Measurements from ENCODE around the gene YWHAE.
A peak's percentile ranks its signal among the peaks of the same experiment; 100 is the strongest.

The YWHAE gene

GRCh38 chr17:1304522-1304921 is 95.5 kb downstream of the YWHAE start:
- Histone ChIP-seq H3K27me3 (ENCODE audit: control insufficient read depth, insufficient read depth, low read length) (peaks cover 14% of the 10 kb centered on the region; the same call in 1 of the 2 replicates), H3K4me1 (ENCODE audit: control insufficient read depth, insufficient read depth, low read length) (no peaks in the 10 kb centered on the region), H3K36me3 (ENCODE audit: control insufficient read depth, insufficient read depth, low read length) (no peaks in the 10 kb centered on the region), H3K9me3 (ENCODE audit: control insufficient read depth, insufficient read depth, low read depth, low read length) (no peaks in the 10 kb centered on the region), H3K4me3 (ENCODE audit: low read depth, low read length) (no peak overlapping the region), H3K27ac (ENCODE audit: low read depth, low read length) (no peak overlapping the region), H3K9ac (ENCODE audit: low read length) (no peak overlapping the region)

- H3K36me3 ChIP-seq (ENCODE audit: control insufficient read depth, insufficient read depth, low read length): no peaks in the 10 kb centered on the region
- no peaks in the 10 kb centered on the region for H3K9me3 ChIP-seq (ENCODE audit: control insufficient read depth, insufficient read depth, low read depth, low read length)
- no peak overlapping the region for H3K27ac ChIP-seq (ENCODE audit: low read depth, low read length)
- no peak overlapping the region for H3K4me3 ChIP-seq (ENCODE audit: low read depth, low read length)
- peaks cover 28% of the 10 kb centered on the region for H3K27me3 ChIP-seq (ENCODE audit: control insufficient read depth, insufficient read depth, low read length)
- H3K9ac ChIP-seq (ENCODE audit: low read length): no peak overlapping the region
- peaks cover 10% of the 10 kb centered on the region for H3K4me1 ChIP-seq (ENCODE audit: control insufficient read depth, insufficient read depth, low read length)
Measured at GRCh38 chr17:1302761-1303160, 97.3 kb downstream of the YWHAE start.

GRCh38 chr17:1301546-1301945 is 98.5 kb downstream of the YWHAE start:
- peaks cover 21% of the 10 kb centered on the region for H3K27me3 ChIP-seq (ENCODE audit: control insufficient read depth, insufficient read depth, low read length)
- H3K9ac ChIP-seq (ENCODE audit: low read length): no peak overlapping the region
- no peaks in the 10 kb centered on the region for H3K36me3 ChIP-seq (ENCODE audit: control insufficient read depth, insufficient read depth, low read length)

GRCh38 chr17:1300371-1300905 is 99.6 kb downstream of the YWHAE start:
- H3K4me3 ChIP-seq (ENCODE audit: low read depth, low read length): no peak overlapping the region
- H3K4me1 ChIP-seq (ENCODE audit: control insufficient read depth, insufficient read depth, low read length): peaks cover 10% of the 10 kb centered on the region
- H3K9me3 ChIP-seq (ENCODE audit: control insufficient read depth, insufficient read depth, low read depth, low read length): no peaks in the 10 kb centered on the region
- no peaks in the 10 kb centered on the region for H3K36me3 ChIP-seq (ENCODE audit: control insufficient read depth, insufficient read depth, low read length)
- H3K27ac ChIP-seq (ENCODE audit: low read depth, low read length): no peak overlapping the region
- H3K27me3 ChIP-seq (ENCODE audit: control insufficient read depth, insufficient read depth, low read length): peaks cover 21% of the 10 kb centered on the region
- no peak overlapping the region for H3K9ac ChIP-seq (ENCODE audit: low read length)

More at GRCh38 chr17:1301546-1301945, 98.5 kb downstream of the YWHAE start:
- H3K9me3 ChIP-seq (ENCODE audit: control insufficient read depth, insufficient read depth, low read depth, low read length): no peaks in the 10 kb centered on the region
- no peak overlapping the region for H3K27ac ChIP-seq (ENCODE audit: low read depth, low read length)
- H3K4me1 ChIP-seq (ENCODE audit: control insufficient read depth, insufficient read depth, low read length): peaks cover 10% of the 10 kb centered on the region
- H3K4me3 ChIP-seq (ENCODE audit: low read depth, low read length): no peak overlapping the region

- Histone ChIP-seq H3K27ac (ENCODE audit: low read depth, low read length) (no peak overlapping the region), H3K36me3 (ENCODE audit: control insufficient read depth, insufficient read depth, low read length) (no peaks in the 10 kb centered on the region), H3K4me1 (ENCODE audit: control insufficient read depth, insufficient read depth, low read length) (peaks cover 10% of the 10 kb centered on the region), H3K27me3 (ENCODE audit: control insufficient read depth, insufficient read depth, low read length) (peaks cover 21% of the 10 kb centered on the region), H3K9me3 (ENCODE audit: control insufficient read depth, insufficient read depth, low read depth, low read length) (no peaks in the 10 kb centered on the region), H3K9ac (ENCODE audit: low read length) (no peak overlapping the region), H3K4me3 (ENCODE audit: low read depth, low read length) (no peak overlapping the region)
Measured at GRCh38 chr17:1299552-1300370, 100.3 kb downstream of the YWHAE start.

- H3K4me1 ChIP-seq (ENCODE audit: control insufficient read depth, insufficient read depth, low read length): peaks cover 10% of the 10 kb centered on the region
- peaks cover 21% of the 10 kb centered on the region for H3K27me3 ChIP-seq (ENCODE audit: control insufficient read depth, insufficient read depth, low read length)
- no peaks in the 10 kb centered on the region for H3K36me3 ChIP-seq (ENCODE audit: control insufficient read depth, insufficient read depth, low read length)
- H3K9me3 ChIP-seq (ENCODE audit: control insufficient read depth, insufficient read depth, low read depth, low read length): no peaks in the 10 kb centered on the region
- no peak overlapping the region for H3K9ac ChIP-seq (ENCODE audit: low read length)
- H3K4me3 ChIP-seq (ENCODE audit: low read depth, low read length): peak overlapping the region; percentile 18; the same call in 1 of the 2 replicates
- no peak overlapping the region for H3K27ac ChIP-seq (ENCODE audit: low read depth, low read length)
Measured at GRCh38 chr17:1298606-1299005, 101.4 kb downstream of the YWHAE start.

Measured in HUES6 (cell line).